ENCODE data around the gene DVL2. TPM values are rescaled to one million over a fixed set of nuclear protein-coding genes. Genes with fewer than 3 reads are reported as not detected.
A peak's percentile ranks its signal among the peaks of the same experiment; 100 is the strongest.

Gene DVL2
- total RNA-seq, 1 experiment from 2014 or later: 67.3 TPM

GRCh38 chr17:7237761-7238419 is 3.6 kb upstream of the DVL2 start:
- peaks cover 29% of the 10 kb centered on the region for H3K36me3 Mint-ChIP-seq
- ChIA-PET CTCF (interaction anchor here (2.0 to 6.0 kb wide), 3 partner anchors 17 to 43 kb away, joined by 10 to 36 read pairs (median 13); partner anchors contain the start of genes ACADVL and DLG4), POLR2A (interaction anchor here (0.5 to 1.8 kb wide), 4 partner anchors 17 to 166 kb away, joined by 3 to 8 read pairs (median 4); partner anchors contain the start of genes ACADVL, ACAP1, NEURL4 and TMEM256)
- peak overlapping the region; percentile 95 for H3K4me3 Mint-ChIP-seq
- ATAC-seq (peak; percentile 9), DNase-seq (ENCODE audit: low spot score) (peak; percentile 89)
- H3K27ac Mint-ChIP-seq: peak overlapping the region; percentile 15; the same call in 1 of the 2 replicates
- TF ChIP-seq FOXP4 (CRISPR knock-in tag; IDR thresholded peaks at IDR 0.05): peak; percentile 59; the same call in 1 of the 2 replicates
- TF ChIP-seq ZNF416 (CRISPR knock-in tag; IDR thresholded peaks at IDR 0.05): no peak
- 0 out of 2 replicates have a peak, but pooled peaks have one; percentile 32 for TF ChIP-seq ZNF232 (CRISPR knock-in tag; IDR thresholded peaks at IDR 0.05)
- TF ChIP-seq KAT7 (CRISPR knock-in tag; IDR thresholded peaks at IDR 0.05; ENCODE audit: borderline replicate concordance): 0 out of 2 replicates have a peak, but pooled peaks have one; percentile 32
- peak; percentile 72 for TF ChIP-seq SP1 (CRISPR knock-in tag; conservative IDR thresholded peaks at IDR 0.05)
- 0 out of 2 replicates have a peak, but pooled peaks have one; percentile 18 for TF ChIP-seq ARID4B (CRISPR knock-in tag; IDR thresholded peaks at IDR 0.05; ENCODE audit: borderline replicate concordance)
- H3K9me3 Mint-ChIP-seq: no peaks in the 10 kb centered on the region
- H3K4me1 Mint-ChIP-seq: peaks cover 41% of the 10 kb centered on the region
- H3K27me3 Mint-ChIP-seq (ENCODE audit: low read depth): no peaks in the 10 kb centered on the region

- ChIA-PET CTCF (interaction anchor here (2.0 to 6.0 kb wide), 3 partner anchors 17 to 43 kb away, joined by 10 to 36 read pairs (median 13); partner anchors contain the start of genes ACADVL and DLG4), POLR2A (interaction anchor here (0.5 to 0.6 kb wide), 2 partner anchors 99 to 167 kb away, joined by 3 to 4 read pairs; partner anchors contain the start of genes ACAP1 and TMEM256)
- peak overlapping the region; percentile 15 for H3K27ac Mint-ChIP-seq
- no peaks in the 10 kb centered on the region for H3K9me3 Mint-ChIP-seq
- H3K27me3 Mint-ChIP-seq (ENCODE audit: low read depth): no peaks in the 10 kb centered on the region
- DNase-seq (ENCODE audit: low spot score) (no peak), ATAC-seq (no peak)
- peaks cover 44% of the 10 kb centered on the region for H3K4me1 Mint-ChIP-seq
- H3K36me3 Mint-ChIP-seq: peaks cover 29% of the 10 kb centered on the region
- peak overlapping the region; percentile 95 for H3K4me3 Mint-ChIP-seq
- TF ChIP-seq FOXP1 (CRISPR knock-in tag; IDR thresholded peaks at IDR 0.05; ENCODE audit: borderline replicate concordance) (no peak), JUN (CRISPR knock-in tag; IDR thresholded peaks at IDR 0.05) (no peak), PRDM15 (CRISPR knock-in tag; IDR thresholded peaks at IDR 0.05) (no peak), ATF2 (CRISPR knock-in tag; IDR thresholded peaks at IDR 0.05; ENCODE audit: borderline replicate concordance, low read depth) (no peak), TP53 (CRISPR knock-in tag; IDR thresholded peaks at IDR 0.05) (no peak), AR (CRISPR knock-in tag; IDR thresholded peaks at IDR 0.05) (no peak), CBFB (CRISPR knock-in tag; IDR thresholded peaks at IDR 0.05; ENCODE audit: low read depth) (no peak), TCF7 (CRISPR knock-in tag; IDR thresholded peaks at IDR 0.05; ENCODE audit: low read depth) (no peak), USF1 (CRISPR knock-in tag; IDR thresholded peaks at IDR 0.05) (no peak)
These were observed 3.0 kb upstream of the DVL2 start for GRCh38 chr17:7237266-7237760.
